GM18508 (cell line): ENCODE results near the gene SRSF4.
"Not testable (repeated sequence)": the region's sequence is repeated elsewhere in the genome, so short reads cannot be mapped to it uniquely, and the experiment has no call there.

Experiments
- ATAC-seq: cut with Tn5 transposase; IDR thresholded peaks from one replicate; pipeline ENCODE4 v1.9.1; 2021; ENCODE audit warnings: moderate number of reproducible peaks; ENCODE audit not compliant: insufficient read depth, unreplicated experiment

Gene SRSF4

DNA sequence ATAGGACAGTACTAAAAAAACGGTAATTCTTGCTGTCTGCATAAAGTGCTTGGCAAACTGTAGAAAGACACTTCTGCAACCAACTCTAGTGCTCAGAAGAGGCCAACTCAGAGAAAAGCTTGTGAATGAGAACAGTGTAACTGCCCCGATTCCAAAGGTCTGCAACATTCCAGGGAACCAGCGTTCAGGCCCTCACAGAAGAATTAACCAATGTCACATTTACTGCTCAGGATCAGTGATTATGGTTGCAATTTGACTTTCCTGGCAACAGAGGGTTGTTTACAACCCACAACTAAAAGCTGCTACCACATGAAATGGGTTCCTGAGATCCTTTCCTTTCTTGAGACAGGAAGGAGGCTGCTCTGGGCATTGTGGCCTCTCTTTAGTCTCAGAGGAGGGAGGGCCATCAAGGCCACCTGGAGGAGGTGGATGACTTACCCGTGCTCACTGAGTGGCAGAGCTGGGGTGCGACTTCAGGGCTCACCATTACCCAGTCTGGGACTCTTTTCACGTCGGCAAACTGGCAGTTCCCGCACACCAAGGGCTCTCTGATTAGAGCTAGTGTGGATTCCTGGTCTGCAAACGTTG is 15.3 kb downstream of the SRSF4 start:
- no peak for ATAC-seq

DNA sequence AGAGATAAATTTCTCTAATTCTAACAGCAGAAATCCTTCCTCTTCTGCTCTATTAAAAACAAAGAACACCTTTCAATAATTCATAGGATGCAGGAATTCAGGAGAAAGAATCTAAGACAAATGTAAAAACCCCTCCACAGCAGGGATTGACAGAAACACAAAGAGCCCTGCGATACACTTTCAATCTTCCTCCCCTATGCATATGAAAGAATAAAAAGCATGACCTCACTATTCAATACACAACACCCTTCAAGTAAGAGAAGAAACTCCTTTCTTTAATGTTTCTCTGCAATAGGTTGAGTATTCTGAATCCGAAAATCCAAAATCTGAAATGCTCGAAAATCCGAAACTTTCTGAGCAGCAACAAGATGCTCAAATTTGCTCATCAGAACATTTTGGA is 17.1 kb downstream of the SRSF4 start:
- no peak for ATAC-seq

DNA sequence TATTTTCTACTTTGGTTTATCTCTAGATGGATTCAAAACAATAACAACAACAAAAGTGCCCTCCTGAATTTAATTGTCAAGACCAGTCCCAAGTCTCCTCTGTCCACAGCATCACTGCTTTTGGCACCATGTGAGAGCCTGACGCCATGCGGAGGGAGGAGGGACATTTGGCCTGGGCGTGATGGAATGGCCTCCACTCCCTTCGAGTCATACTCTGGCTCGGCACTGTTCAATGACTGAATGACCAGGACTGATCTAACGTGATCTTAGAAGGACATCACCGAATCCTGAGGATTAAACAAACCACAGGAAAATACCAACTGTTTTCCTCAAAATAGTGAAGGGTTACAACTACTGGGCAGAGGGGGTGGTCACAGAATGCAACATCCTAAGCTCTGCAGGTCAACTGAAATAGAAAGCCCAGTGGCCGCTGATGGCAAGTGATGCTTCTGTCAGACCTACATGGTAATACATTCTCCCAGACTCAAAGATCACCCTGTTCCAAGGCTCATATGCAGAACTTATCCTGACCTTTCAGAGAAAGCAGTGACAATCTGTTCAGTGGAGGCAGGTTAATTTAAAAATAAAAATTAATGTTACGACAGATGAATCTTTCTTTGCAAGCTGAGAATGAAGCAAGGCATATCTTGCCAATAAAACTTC is 19.1 kb downstream of the SRSF4 start:
- ATAC-seq = no peak

DNA sequence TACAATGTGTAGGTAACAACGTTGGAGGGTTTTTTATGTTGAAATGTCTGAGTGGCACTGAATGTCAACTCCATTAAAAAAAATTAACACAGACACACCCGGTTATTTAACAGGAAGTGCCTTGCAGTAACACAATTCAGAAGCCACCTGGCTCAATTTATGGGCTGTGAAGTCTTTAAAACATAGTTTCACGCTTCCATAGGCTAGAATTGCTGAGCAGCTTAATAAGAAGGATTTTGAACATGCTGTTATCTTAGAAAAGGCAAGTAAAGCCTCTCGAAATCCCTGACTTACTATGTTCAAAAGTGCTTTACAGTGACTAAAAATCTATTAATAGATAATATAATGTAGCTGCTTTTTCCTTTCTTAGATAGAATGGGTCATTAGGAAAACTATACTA is 19.7 kb downstream of the SRSF4 start:
- ATAC-seq = no peak

DNA sequence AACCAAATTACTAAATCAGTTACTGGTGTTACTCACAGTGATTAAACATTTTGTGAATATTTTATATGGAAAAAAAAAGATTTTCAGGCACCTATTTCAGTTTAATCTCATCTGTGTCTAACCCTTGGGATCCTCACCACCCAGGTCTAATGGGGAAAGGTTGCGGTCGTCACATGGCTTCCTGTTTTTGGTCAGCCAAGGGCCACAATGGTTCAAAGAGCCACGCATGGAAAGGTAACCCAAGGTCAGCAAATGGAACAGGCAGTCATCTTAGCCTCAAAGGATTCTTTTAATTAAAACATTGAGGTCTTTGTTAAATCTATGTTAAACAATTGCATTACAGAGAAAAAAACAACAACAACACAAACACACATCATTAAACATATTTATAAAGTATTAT is 21.9 kb downstream of the SRSF4 start:
- no peak for ATAC-seq

DNA sequence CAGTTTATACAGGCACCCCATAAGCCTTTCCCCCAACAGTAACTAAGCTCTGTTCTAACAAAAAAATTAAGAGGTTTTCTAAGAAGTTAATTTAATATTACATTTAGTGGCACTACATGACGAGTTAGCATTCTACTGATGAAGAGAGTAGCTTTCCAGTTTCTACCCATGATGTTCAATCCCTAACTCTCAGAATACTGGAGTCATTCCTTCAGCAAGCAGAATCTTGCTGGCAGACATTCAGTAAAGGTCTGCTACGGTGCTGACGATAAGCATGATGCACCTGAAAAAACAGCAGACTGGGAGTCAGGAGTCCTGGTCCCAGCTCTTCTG is 24.5 kb downstream of the SRSF4 start:
- no peak for ATAC-seq

DNA sequence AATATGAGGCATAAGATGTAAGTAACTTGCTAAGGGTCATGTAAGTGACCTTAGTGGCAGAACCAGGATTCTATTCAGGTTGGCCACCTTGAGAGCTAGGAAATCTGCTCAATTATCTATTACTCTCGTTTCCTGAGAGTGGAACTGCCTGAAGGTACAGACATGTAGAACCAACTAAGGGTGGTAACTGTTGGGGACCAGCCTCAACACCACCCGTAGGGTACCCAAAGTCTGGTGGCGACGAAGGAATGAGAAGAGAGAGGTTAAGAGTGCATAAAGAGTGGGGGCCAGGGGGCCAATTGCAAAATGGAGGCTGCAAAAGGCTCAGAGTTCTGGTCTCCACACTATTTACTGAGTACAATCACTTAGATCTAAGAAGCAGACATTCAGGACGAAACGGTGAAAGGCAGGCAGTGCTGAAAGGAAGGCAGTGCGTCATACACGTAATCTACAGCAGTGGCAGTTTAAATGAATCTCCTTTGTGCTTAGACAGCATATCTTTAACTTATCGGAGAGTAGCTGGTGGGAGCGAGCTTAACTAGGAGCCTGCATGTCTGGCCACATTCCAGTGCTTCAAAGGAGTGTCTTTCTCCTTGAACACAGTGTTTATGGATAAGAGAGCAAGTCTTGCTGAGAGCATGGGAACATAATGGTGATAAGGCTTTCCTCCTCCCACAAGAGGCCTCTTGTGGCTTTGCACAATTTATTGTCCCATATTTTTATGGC is 25.0 kb downstream of the SRSF4 start:
- no peak for ATAC-seq

DNA sequence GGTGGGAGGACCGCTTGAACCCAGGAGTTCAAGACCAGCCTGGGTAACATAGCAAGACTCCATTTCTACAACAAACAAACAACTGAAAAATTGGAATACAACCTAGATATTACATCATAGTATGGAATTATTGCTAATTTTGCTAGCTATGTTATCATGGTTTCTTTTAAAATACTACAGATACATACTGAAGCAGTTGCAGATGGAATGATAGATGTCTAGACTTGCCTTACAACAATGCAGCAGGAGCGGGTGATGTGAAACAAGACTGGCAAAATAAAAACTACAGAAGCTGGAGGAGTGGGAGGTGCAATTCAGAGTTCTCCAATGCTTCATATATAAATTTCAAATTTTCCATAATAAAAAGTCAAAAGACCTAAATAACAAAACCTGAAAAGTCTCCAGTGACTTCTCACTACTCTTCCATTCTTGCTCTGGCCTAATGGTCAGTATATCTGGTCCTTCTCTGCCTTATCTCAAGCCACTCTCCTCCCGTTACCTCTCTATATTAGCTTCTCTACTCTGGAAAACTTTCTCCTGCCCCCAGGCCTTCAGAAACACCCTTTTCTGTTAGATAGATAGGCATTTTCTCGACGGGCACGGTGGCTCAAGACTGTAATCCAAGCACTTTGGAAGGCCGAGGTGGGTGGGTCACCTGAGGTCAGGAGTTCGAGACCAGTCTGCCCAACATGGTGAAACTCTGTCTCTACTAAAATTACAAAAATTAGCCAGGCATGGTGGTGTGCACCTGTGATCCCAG is 29.5 kb downstream of the SRSF4 start:
- no peak for ATAC-seq

DNA sequence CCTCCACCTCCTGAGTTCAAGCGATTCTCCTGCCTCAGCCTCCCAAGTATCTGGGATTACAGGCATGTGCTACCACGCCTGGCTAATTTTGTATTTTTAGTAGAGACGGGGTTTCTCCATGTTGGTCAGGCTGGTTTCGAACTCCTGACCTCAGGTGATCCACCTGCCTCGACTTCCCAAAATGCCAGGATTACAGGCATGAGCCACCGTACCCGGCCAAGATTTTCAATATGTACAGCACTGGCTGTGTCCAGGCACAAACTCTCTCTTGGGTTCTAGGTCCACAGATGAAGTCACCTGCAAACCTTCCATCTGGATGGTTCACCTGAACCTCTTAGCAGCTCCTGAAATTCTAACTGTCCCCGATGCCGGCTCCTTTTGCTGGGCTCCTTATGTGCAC is 31.4 kb downstream of the SRSF4 start:
- not testable (repeated sequence) for ATAC-seq

DNA sequence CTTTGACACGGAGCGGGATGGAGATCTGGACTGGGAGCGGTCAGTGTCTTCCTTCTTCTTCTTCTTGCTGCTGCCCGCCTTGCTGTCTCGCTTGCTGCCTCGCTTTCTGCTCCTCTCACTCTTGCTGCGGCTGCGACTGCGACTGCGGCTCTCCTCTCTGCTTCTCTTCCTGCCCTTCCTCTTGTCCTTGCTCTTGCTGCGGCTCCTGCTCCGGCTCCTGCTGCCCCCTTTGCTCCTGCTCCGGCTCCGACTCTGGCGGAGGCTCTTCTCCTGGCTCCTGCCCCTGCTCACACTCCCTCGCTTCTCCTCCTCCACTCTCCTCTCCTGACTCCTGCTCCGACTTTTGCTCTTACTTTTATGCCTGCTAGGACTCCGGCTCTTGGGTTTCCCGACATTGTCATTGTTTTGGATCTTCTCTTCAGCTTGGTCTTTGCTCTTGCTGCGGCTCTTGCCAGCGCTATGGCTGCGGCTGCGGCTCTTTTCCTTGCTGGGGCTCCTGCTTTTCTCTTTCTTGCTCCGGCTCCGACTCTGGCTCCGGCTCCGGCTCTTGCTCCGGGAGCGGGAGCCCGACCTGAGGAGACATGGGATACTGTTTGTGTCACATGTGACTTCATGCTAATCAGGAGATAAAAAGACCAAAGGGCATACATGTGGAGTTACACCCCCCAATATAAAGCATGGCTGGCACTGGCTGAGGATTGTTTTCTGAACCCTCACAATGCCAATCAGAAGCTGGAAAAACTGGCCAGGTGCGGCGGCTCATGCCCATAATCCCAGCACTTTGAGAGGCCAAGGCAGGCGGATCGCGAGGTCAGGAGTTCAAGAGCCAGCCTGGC is 32.8 kb downstream of the SRSF4 start:
- no peak for ATAC-seq

DNA sequence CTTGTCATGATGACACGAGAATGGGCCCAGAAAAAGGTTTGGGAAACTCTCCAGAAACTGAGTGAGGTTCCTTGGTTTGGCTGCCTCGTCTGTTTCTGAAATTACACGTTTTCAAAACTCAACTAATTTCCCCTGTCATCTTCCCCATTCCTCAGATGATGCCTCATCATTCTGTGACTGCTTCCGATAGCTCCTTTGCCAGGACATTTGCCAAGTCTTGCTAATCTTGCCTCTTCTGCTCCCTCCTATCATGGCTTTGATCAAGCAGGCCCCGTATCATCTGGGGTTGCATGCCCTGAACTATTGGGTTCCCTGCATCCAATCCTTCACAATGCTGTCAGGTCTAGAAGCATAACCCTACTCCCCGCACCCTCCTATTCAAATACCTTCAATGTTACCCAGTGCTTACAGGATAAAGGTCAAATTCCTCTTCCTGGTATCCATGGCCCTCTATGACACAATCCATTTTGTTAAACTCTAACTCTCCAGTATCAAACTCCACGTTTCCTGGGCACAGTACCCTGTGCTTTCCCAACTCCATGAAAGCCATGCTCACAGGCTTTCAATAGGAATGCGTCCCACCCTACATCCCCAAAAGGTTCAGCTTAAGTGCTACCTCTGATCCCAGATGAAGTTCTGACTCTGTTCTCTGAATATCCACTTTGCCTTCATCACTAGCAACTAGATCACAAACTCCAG is 35.8 kb downstream of the SRSF4 start:
- ATAC-seq = no peak

DNA sequence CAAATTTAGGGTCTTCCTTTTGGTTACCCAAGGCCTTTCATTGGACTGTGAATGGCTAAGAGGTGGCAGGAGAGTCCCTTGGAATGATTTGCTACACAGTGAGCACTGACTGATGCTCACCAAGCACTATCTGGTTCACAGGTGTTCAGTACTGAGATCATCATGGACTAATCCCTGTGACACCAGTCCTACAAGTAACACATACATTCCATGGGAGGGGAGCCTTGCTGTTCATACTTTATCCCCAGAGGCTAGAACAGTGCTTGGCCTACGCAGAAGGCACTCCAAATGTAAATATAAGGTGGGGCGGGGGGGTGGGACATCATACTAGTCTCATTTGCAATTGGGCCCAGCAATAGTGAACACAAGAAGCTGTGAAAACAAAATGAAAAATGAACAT is 37.5 kb downstream of the SRSF4 start:
- ATAC-seq = no peak

DNA sequence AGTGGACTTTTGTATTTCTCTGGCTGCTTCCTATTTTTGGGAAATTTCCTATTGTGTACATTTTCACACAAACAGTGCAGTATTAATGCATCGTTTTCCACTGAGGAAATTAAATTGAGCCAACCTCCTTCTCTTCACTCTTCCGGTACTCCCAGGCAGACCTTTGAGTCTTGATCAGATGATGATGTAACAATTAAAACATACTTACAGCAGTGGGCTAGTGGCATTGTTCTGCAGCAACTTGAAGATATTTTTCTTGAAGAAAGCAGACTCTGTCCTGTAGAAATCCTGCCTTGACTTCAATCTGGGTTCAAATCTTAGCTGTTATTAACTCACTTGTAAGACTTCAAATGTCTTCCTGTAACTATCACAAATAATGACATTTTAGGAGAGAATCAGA is 39.0 kb downstream of the SRSF4 start:
- ATAC-seq = no peak

DNA sequence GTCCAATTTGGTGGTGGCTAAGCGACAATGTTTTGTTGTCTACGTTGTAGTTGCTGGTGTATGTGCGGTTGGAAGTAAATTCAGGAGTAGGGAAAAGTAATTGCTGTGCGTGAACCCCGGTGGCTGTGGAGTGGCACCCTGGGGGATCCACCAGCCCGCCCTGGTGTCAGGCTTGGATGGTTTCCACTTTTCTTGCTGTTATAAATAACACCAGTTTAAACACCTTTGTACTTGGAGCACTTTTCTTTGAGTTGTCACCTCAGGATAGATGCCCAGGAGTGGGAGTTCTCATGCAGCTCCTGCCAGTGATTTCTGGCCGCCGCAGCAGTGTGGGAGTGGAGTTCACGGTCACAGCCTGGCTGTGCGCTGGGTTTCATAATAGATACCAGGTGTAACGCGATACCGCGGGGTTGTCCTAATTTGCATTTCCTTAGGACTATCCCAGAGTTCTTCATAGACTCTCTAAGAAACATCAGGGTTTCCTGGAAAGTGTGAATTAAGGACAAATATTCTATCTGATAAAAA is 45.2 kb downstream of the SRSF4 start:
- no peak for ATAC-seq

DNA sequence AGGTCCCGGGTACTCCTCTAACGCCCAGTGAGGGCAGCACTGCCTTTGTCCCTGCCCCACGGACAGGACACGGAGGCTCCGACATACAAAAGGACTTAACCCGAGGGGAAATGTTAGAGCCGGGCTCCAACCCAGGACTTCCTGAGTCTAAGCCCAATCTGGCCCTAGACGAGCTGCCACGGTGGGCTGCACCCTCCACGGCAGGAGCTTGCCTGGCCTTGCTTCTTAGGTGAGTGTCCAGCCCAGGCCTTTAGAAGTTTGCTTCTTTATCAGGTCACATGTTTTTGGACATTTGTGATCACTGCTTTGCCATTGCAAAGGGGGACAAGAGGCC is 47.0 kb downstream of the SRSF4 start:
- no peak for ATAC-seq

DNA sequence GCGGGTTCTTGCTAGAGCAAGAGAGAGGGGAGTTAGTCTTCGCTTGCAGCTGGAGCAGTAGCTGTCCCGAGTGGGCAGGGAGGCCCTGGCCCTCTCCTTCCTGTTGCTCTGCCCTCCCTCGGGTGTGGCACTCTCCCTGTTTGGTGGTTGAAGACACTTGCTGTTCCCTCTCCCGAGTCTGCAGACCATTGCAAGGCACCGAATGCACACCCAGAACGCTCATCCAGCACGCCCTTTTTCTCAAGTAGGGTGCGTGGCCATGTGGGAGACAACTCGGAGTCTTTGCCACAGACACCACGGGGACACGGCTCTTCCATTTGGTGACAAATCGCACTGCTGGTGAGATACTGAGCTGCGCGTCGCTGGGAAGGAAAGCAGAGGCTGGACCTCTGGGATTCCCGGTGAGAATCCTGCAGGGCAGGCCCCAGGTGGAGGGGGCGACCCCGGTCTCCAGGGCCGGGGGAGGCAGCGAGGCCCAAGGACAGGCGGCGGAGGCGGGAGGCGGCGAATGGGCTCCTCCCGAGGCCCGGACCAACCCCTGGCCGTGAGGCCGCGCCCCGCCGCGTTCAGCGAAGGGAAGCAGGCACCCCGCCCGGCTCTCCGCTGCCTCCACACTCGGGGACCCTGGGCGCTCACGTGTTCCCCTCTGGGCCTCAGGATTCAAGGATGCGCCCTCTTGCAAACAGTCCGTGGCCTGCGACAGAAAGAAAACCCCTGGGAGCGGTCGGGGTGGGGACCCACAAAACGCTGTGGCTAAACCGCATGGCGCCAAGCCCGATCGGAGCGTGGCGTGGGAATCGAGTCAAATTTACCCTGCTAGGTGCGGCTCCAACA is 47.6 kb downstream of the SRSF4 start:
- no peak for ATAC-seq

DNA sequence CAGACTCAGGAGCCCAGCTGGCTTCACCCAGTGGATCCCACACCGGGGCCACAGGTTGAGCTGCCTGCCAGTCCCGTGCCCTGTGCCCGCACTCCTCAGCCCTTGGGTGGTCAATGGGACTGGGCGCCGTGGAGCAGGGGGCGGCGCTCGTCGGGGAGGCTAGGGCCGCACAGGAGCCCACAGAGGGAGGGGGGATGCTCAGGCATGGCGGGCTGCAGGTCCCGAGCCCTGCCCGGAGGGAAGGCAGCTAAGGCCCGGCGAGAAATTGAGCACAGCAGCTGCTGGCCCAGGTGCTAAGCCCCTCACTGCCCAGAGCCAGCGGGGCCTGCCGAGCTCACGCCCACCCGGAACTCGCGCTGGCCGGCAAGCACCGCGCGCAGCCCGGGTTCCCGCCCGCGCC is 50.6 kb downstream of the SRSF4 start:
- not testable (repeated sequence) for ATAC-seq

DNA sequence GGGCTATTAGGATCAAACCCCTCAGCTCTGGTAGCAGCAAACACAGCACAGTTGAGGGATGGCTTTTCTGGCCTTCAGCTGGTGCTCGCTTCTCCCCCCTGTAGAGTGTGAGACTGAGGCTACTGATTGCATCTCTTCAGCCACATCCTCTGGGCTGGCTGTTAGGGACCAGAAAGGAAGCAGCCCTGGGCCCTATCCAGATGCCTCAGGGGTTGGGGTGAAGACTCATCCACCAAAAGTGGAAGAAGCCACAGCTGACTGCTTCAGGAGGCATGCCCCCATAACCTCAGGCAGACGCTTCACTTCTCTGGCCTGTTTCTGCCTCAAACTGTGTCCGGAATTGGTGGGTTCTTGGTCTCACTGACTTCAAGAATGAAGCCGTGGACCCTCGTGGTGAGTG is 51.8 kb downstream of the SRSF4 start:
- no peak for ATAC-seq

DNA sequence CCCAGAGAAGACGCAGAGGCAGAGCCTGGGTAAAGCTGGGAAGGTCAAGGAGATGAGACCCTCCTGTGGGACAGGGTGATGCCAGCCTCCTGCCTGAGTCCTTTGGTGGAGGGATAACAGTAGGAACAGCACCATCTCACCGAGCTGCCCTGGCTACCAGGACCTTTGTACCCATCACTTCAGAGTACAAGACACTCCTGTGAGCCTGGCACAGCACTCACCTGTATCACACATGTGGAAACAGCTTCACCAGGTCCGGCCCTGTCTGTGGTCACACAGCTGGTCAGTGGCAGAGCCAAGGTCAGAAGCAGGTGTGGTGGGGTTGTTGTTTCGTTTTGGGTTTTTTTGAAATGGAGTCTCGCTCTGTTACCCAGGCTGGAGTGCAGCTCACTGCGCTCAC is 53.0 kb downstream of the SRSF4 start:
- no peak for ATAC-seq
